ENCODE results near the gene COL4A6.

The COL4A6 gene

DNA sequence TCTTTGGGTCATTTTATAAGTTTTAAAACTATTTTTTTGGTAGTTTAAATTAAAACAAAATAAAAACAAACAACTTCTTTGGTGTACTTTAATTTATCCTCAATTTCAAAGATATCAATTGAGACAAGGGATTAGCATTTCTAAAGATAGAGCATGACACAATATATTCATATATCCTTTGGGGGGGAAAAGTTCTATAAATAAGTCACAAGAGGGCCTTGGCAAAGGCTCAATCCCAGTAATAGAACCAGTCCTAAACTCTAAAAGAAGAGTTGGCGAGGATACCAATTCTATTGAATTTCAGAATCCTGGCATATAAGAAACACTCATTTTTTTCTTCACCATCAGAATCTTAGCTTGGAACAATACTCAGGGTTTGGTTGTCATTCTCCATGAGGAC lies 89.7 kb downstream of the COL4A6 start:
- TF ChIP-seq EZH2phosphoT487 (IDR thresholded peaks at IDR 0.05; ENCODE audit: low read length) (no peak), EZH2 (optimal IDR thresholded peaks at IDR 0.05; ENCODE audit: low read depth, low read length) (no peak)
- TF ChIP-seq, protein P1, sequence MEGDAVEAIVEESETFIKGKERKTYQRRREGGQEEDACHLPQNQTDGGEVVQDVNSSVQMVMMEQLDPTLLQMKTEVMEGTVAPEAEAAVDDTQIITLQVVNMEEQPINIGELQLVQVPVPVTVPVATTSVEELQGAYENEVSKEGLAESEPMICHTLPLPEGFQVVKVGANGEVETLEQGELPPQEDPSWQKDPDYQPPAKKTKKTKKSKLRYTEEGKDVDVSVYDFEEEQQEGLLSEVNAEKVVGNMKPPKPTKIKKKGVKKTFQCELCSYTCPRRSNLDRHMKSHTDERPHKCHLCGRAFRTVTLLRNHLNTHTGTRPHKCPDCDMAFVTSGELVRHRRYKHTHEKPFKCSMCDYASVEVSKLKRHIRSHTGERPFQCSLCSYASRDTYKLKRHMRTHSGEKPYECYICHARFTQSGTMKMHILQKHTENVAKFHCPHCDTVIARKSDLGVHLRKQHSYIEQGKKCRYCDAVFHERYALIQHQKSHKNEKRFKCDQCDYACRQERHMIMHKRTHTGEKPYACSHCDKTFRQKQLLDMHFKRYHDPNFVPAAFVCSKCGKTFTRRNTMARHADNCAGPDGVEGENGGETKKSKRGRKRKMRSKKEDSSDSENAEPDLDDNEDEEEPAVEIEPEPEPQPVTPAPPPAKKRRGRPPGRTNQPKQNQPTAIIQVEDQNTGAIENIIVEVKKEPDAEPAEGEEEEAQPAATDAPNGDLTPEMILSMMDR (IDR thresholded peaks at IDR 0.05; ENCODE audit: low read length) = no peak

DNA sequence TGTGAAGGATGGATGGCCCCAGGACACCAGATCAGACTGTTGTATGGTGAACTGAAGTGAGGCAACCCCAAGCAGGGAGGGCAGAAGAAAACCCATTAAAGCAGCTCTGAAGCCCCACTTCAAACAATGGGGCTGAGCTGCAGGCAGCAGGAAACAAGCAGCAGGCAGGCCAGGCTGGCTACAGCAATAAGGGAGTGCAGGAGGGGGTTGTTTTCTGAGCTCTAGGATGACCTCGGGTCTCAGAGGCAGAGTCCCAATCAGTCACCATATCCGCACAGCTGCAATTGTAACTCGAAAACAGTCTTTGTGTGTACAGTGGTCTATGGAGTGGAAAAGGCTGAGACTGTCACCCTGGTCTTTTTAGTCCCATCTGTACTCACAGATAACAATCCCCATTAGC lies 90.4 kb downstream of the COL4A6 start:
- Histone ChIP-seq H3K79me2 (ENCODE audit: low read length) (no peaks in the 10 kb centered on the region), H3K4me2 (ENCODE audit: low read depth, low read length) (no peak overlapping the region), H4K20me1 (ENCODE audit: insufficient read depth, low read length) (no peaks in the 10 kb centered on the region), H3K27ac (ENCODE audit: low read length) (no peak overlapping the region), H3K27me3 (replicated peaks; ENCODE audit: insufficient read depth, low read length) (no peaks in the 10 kb centered on the region), H2AFZ (ENCODE audit: low read length) (no peak overlapping the region), H3K9me2 (replicated peaks; ENCODE audit: insufficient read depth, low read length) (no peaks in the 10 kb centered on the region), H3K4me1 (ENCODE audit: low read length) (no peaks in the 10 kb centered on the region), H3K36me3 (replicated peaks; ENCODE audit: insufficient read depth, low read length) (no peaks in the 10 kb centered on the region), H3K9ac (ENCODE audit: low read length) (no peak overlapping the region), H3F3A (ENCODE audit: insufficient read depth, low read length) (no peaks in the 10 kb centered on the region), H3K9me3 (replicated peaks; ENCODE audit: insufficient read depth, low read length) (no peaks in the 10 kb centered on the region), H3K4me3 (ENCODE audit: low read length) (no peak overlapping the region)
- TF ChIP-seq, protein P1 (IDR thresholded peaks at IDR 0.05; ENCODE audit: low read length) = no peak
- TF ChIP-seq EZH2phosphoT487 (IDR thresholded peaks at IDR 0.05; ENCODE audit: low read length) = no peak
- no peak for TF ChIP-seq EZH2 (optimal IDR thresholded peaks at IDR 0.05; ENCODE audit: low read depth, low read length)
- no peak for DNase-seq

More for the DNA sequence above, 89.7 kb downstream of the COL4A6 start:
- H3K9me3 ChIP-seq (replicated peaks; ENCODE audit: insufficient read depth, low read length) = no peaks in the 10 kb centered on the region
- H4K20me1 ChIP-seq (ENCODE audit: insufficient read depth, low read length) = no peaks in the 10 kb centered on the region
- no peaks in the 10 kb centered on the region for H3K4me1 ChIP-seq (ENCODE audit: low read length)
- no peaks in the 10 kb centered on the region for H3K79me2 ChIP-seq (ENCODE audit: low read length)
- no peaks in the 10 kb centered on the region for H3K36me3 ChIP-seq (replicated peaks; ENCODE audit: insufficient read depth, low read length)
- no peak overlapping the region for H3K9ac ChIP-seq (ENCODE audit: low read length)
- H3K27me3 ChIP-seq (replicated peaks; ENCODE audit: insufficient read depth, low read length) = no peaks in the 10 kb centered on the region
- H3K4me2 ChIP-seq (ENCODE audit: low read depth, low read length) = no peak overlapping the region
- no peak overlapping the region for H3K4me3 ChIP-seq (ENCODE audit: low read length)
- no peaks in the 10 kb centered on the region for H3F3A ChIP-seq (ENCODE audit: insufficient read depth, low read length)
- no peaks in the 10 kb centered on the region for H3K9me2 ChIP-seq (replicated peaks; ENCODE audit: insufficient read depth, low read length)
- H3K27ac ChIP-seq (ENCODE audit: low read length) = no peak overlapping the region
- no peak for DNase-seq
- no peak overlapping the region for H2AFZ ChIP-seq (ENCODE audit: low read length)

DNA sequence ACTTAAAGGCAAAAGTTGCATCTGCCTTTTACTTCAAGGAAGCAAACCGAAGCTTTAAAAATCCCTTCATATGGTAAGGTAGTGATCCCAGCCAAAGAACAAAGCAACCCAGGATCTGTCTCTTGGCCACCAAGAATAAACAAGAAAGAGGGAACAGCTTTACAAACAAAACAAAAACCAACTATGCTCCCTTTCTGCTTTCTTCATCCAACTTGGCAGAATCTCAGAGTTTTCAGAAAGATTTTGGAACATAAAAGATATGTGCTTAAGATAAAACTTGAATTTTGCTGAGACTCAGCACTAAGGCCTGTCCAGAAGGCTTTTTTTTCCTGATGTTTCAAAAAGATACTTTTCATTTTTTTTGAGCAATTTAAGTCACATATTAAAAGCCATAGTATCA lies 94.0 kb downstream of the COL4A6 start:
- H3K9me3 ChIP-seq (replicated peaks; ENCODE audit: insufficient read depth, low read length) = no peaks in the 10 kb centered on the region
- H3K27ac ChIP-seq (ENCODE audit: low read length) = no peak overlapping the region
- no peaks in the 10 kb centered on the region for H3K36me3 ChIP-seq (replicated peaks; ENCODE audit: insufficient read depth, low read length)
- H2AFZ ChIP-seq (ENCODE audit: low read length) = no peak overlapping the region
- DNase-seq = no peak
- H3K9ac ChIP-seq (ENCODE audit: low read length) = no peak overlapping the region
- no peaks in the 10 kb centered on the region for H3K9me2 ChIP-seq (replicated peaks; ENCODE audit: insufficient read depth, low read length)
- H4K20me1 ChIP-seq (ENCODE audit: insufficient read depth, low read length) = no peaks in the 10 kb centered on the region
- no peak for TF ChIP-seq EZH2phosphoT487 (IDR thresholded peaks at IDR 0.05; ENCODE audit: low read length)
- TF ChIP-seq, protein P1 (IDR thresholded peaks at IDR 0.05; ENCODE audit: low read length) = no peak
- TF ChIP-seq EZH2 (optimal IDR thresholded peaks at IDR 0.05; ENCODE audit: low read depth, low read length) = no peak
- no peak overlapping the region for H3K4me3 ChIP-seq (ENCODE audit: low read length)
- no peaks in the 10 kb centered on the region for H3K79me2 ChIP-seq (ENCODE audit: low read length)
- H3K27me3 ChIP-seq (replicated peaks; ENCODE audit: insufficient read depth, low read length) = no peaks in the 10 kb centered on the region
- H3F3A ChIP-seq (ENCODE audit: insufficient read depth, low read length) = no peaks in the 10 kb centered on the region
- H3K4me2 ChIP-seq (ENCODE audit: low read depth, low read length) = no peak overlapping the region
- H3K4me1 ChIP-seq (ENCODE audit: low read length) = no peaks in the 10 kb centered on the region
